GM18505 (cell line): ENCODE measurements around the gene ARHGAP42.

Experiments used
- ATAC-seq: cut with Tn5 transposase; IDR thresholded peaks from one replicate; pipeline ENCODE4 v1.9.1; 2021; ENCODE audit not compliant: unreplicated experiment
- POLR2A ChIP-seq: IDR thresholded peaks from 4 replicates; pipeline ENCODE4 v1.6.1; 2011; ENCODE audit warnings: borderline replicate concordance; ENCODE audit not compliant: insufficient read depth, insufficient read length; ENCODE audit errors: extremely low read depth

ARHGAP42 gene

GRCh38 chr11:100752371-100753171 is 65.5 kb downstream of the ARHGAP42 start:
- ATAC-seq, result no peak
- TF ChIP-seq POLR2A, result no peak

- TF ChIP-seq POLR2A, result no peak
- ATAC-seq, result no peak
These were observed 66.1 kb downstream of the ARHGAP42 start for GRCh38 chr11:100753172-100753543.

GRCh38 chr11:100753571-100753970 is 66.5 kb downstream of the ARHGAP42 start:
- ATAC-seq, result no peak
- TF ChIP-seq POLR2A, result no peak

GRCh38 chr11:100756559-100756958 is 69.5 kb downstream of the ARHGAP42 start:
- no peak for TF ChIP-seq POLR2A
- ATAC-seq, result no peak

- ATAC-seq, result no peak
- no peak for TF ChIP-seq POLR2A
These were observed 70.6 kb downstream of the ARHGAP42 start for GRCh38 chr11:100757646-100758045.

GRCh38 chr11:100759106-100759505 is 72.0 kb downstream of the ARHGAP42 start:
- no peak for ATAC-seq
- TF ChIP-seq POLR2A, result no peak

GRCh38 chr11:100759856-100760255 is 72.8 kb downstream of the ARHGAP42 start:
- TF ChIP-seq POLR2A, result no peak
- ATAC-seq, result no peak

GRCh38 chr11:100760744-100761143 is 73.7 kb downstream of the ARHGAP42 start:
- no peak for TF ChIP-seq POLR2A
- no peak for ATAC-seq

- ATAC-seq, result no peak
- no peak for TF ChIP-seq POLR2A
These were observed 74.8 kb downstream of the ARHGAP42 start for GRCh38 chr11:100761841-100762240.

- no peak for TF ChIP-seq POLR2A
- no peak for ATAC-seq
These were observed 79.7 kb downstream of the ARHGAP42 start for GRCh38 chr11:100766764-100767163.

- TF ChIP-seq POLR2A, result no peak
- no peak for ATAC-seq
These were observed 82.1 kb downstream of the ARHGAP42 start for GRCh38 chr11:100769165-100769564.

GRCh38 chr11:100769617-100770016 is 82.5 kb downstream of the ARHGAP42 start:
- ATAC-seq, result no peak
- TF ChIP-seq POLR2A, result no peak

- no peak for ATAC-seq
- no peak for TF ChIP-seq POLR2A
These were observed 87.0 kb downstream of the ARHGAP42 start for GRCh38 chr11:100774132-100774531.

GRCh38 chr11:100774859-100775258 is 87.8 kb downstream of the ARHGAP42 start:
- ATAC-seq, result no peak
- TF ChIP-seq POLR2A, result no peak

- ATAC-seq, result no peak
- TF ChIP-seq POLR2A, result no peak
These were observed 89.3 kb downstream of the ARHGAP42 start for GRCh38 chr11:100776212-100776896.

GRCh38 chr11:100777103-100777502 is 90.0 kb downstream of the ARHGAP42 start:
- no peak for TF ChIP-seq POLR2A
- ATAC-seq, result no peak
